HG03575 (cell line): ENCODE results near the gene SOAT1.
"Not testable (repeated sequence)": the region's sequence is repeated elsewhere in the genome, so short reads cannot be mapped to it uniquely, and the experiment has no call there.

Experiments
- ATAC-seq: cut with Tn5 transposase; IDR thresholded peaks from one replicate; pipeline ENCODE4 v1.9.1; 2021; ENCODE audit not compliant: unreplicated experiment, insufficient number of reproducible peaks, low FRiP score; ENCODE audit errors: extremely low read depth

SOAT1 gene

DNA sequence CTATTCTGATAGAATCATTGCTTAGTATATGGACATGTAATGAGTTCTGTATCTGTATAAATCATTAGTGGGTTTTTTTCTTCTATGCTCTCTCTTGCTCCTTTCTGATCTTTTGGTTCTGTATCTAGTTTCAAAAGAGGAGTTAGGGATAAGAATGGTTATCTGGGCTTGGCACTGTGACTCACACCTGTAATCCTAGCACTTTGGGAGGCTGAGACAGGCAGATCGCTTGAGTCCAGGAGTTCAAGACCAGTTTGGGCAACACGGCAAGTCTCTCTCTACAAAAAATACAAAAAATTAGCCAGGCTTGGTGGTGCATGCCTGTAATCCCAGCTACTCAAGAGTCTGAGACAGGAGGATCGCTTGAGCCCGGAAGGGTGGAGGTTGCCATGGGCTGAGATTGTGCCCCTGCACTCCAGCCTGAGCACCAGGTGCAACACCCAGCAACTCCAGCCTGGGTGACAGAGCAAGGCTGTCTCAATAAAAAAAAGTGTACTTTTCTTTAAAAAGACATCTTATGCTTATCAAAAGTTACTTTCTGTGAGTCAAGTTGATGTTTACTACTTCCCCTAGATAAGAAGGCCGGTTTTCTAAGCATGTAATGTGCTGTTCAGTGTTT, 44.5 kb downstream of the SOAT1 start:
- ATAC-seq = no peak

- ATAC-seq = no peak
Measured at GRCh38 chr1:179340918-179341317, 47.3 kb downstream of the SOAT1 start.

DNA sequence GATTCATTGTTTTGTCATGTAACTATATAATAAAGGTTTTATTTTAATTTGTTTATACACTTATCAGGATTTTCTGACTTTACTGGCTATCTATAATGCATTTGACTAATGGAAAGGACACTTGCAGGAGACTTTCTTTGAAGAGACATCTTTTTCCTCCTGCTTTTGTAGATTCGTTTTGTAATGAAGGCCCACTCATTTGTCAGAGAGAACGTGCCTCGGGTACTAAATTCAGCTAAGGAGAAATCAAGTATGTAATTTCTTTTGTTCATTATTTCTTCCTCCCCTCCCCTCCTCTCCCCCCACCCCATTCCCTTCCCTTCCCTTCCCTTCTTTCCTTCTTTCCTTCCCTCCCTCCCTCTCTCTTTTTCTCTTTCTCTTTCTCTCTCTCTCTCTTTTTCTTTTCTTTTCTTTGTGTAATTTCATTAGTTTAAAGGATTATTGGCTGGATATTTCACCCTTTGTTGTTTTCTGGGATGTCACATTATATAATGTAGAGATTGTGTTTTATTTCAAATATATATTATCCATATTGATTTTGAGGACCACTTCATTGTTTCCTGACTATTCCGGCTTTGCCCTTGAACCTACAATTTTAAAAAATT, 48.4 kb downstream of the SOAT1 start:
- no peak for ATAC-seq

DNA sequence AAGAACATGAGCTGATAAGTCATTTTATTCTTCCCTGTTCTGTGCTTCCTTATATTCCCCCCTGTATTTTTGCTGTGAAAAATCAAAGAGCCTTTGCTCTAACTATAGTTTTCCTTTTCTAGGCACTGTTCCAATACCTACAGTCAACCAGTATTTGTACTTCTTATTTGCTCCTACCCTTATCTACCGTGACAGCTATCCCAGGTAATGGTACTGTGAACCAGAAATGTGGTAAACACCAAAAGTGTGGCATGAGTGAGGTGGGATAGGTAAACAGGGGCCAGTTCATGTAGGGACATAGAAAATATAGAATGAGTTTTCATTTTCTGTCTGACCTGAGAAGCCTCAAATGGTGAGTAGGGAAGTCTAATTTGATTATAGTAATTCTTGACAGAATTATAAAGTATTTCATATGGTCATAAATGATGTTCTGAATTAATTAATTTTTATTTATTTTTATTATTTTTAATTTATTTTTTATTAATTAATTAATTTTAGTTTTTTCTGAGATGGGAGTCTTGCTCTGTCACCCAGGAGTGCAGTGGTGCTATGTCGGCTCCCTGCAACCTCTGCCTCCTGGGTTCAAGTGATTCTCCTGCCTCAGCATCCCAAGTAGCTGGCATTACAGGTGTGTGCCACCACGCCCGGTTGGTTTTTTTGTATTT, 49.3 kb downstream of the SOAT1 start:
- no peak for ATAC-seq

- ATAC-seq = no peak
Measured at GRCh38 chr1:179351281-179351680, 57.7 kb downstream of the SOAT1 start.

DNA sequence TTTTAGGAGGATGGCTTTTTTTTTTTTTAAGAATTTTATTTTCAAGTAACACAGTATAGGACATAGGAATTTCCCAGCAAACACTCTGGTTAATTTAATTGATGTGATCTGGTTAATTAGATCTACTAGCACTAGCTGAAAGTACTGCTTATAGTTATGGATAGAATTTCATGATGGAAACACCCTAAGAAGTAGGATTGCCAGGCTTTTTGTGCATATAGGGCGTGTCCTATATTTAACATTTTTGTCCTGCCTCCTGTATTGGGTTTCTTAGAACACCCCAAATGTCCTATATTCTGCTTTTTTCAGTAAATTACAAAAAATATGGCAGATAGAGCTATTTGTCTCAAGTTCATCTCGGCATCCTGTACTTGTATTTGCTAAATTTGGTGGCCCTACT, 58.6 kb downstream of the SOAT1 start:
- no peak for ATAC-seq

DNA sequence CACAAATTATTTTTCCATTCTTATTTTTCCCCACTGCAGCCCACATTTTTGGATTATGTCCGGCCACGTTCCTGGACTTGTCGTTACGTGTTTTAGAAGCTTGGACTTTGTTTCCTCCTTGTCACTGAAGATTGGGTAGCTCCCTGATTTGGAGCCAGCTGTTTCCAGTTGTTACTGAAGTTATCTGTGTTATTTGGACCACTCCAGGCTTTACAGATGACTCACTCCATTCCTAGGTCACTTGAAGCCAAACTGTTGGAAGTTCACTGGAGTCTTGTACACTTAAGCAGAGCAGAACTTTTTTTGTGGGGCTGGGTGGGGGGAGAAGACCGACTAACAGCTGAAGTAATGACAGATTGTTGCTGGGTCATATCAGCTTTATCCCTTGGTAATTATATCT, 59.9 kb downstream of the SOAT1 start:
- no peak for ATAC-seq

GRCh38 chr1:179361631-179362030, 68.0 kb downstream of the SOAT1 start:
- not testable (repeated sequence) for ATAC-seq

DNA sequence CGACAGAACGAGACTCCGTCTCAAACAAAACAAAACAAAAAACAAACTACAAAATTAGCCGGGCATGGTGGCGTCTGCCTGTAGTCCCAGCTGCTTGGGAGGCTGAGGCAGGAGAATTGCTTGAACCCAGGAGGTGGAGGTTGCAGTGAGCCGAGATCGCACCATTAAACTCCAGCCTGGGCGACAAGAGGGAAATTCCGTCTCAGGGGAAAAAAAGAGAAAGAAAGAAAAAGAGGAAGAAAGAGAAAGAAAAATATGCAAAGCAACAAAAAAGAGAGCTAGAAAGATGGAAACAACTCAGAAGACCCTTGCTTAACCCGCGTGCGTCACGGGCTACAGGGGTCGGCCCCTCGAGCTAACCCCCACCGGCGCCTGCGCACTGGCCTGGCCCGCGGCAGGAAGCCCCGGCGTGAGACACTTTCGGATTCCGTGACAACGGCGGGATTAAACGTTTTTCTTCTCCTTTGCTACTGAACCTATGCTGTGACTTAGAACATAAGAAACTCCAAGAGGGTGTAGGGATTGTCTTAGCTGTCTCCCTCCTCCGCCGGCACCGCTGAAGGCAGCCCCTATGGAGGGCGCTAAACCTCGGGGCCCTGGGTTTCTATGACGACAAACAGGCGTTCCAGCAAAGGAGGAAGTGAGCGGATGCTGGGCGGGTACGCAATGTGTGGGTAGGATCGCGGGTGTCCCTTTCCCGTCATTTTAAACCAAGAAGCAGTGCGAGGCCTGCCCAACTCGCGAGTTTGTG, 71.9 kb downstream of the SOAT1 start, which contains the start of gene AXDND1:
Gene AXDND1, plus strand, starts transcription at position 630 of the 751 bp plus-strand sequence. CDS start 539 bp downstream, outside the sequence.
- ATAC-seq = peak; percentile 95

DNA sequence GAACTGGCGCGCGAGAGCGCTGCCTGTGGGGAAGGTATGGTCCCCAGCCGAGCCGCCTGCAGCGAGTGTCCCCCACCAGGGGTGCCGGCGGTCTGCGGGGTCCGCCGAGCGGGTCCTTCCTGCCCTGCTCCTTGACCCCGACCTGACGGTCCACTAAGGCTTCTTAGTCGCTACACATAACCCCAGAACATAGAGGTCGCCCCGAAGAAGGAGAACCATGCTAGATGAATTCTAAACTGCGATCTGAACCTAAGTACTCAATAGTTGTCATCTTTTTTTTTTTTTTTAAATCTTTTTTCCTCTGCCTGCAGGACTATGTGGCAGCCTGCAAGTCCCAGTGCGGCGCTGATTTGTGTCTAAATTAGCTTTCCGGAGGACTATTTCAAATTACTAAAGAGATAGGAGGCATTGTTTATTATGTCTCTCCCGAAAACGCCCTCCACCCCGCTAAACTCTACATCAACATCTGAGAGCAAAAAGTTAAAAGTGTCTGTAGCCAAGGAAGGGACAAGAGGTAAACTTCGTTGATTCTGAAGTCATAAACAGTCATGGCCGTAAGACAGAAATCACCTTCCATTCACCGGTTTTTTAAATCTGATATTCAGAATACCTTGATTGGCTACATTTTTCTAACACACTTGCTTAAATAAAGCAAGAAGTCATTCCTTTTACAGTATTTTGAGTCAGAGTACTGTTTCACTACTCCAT, 72.7 kb downstream of the SOAT1 start:
- ATAC-seq = peak; percentile 18

DNA sequence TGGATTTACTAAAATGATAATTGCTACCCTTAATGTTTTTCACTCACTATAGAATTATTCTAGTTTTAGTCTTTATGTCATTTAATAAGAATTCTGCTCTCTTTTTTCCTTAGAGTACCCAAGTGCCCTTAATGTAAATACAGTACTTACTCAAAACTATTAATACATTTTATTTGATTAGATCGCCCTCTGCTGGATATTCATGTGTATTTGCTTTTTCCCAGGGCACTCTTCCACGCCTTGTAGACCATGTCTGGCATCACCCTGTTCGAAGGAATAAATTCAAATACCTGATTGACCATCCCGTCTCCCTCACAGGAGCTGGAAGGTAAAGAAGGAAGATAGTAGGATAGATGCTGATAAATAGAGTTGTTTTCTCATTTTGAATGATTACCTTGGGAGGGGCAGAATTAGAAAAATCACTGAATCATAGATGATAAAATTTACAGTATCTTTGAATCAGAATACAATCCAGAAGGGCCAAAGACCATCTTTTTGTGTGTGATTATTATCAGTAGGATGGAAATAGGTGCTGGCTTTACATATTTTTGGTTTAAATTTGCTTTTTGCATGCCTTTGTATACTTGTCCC, 76.2 kb downstream of the SOAT1 start:
- ATAC-seq = no peak

DNA sequence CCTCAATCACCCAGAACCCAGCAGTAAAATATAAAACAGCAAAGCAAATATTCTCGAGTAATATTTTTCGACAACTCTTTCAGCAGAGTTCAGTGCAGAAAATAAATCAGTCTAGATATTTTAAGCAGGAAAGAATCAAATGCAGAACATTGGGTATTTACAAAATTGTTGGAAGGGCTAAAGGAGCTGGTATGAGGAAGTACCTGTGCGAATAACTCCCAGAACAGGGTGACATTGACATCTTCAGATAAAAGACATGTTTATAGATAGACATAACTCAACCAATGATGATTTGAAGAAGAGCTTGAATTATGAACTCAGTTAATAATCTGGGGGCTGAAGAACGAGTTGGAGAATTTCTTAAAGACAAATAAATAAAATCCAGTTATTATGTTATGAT, 78.6 kb downstream of the SOAT1 start:
- ATAC-seq = no peak

- no peak for ATAC-seq
Measured at GRCh38 chr1:179376223-179376622, 82.6 kb downstream of the SOAT1 start.

DNA sequence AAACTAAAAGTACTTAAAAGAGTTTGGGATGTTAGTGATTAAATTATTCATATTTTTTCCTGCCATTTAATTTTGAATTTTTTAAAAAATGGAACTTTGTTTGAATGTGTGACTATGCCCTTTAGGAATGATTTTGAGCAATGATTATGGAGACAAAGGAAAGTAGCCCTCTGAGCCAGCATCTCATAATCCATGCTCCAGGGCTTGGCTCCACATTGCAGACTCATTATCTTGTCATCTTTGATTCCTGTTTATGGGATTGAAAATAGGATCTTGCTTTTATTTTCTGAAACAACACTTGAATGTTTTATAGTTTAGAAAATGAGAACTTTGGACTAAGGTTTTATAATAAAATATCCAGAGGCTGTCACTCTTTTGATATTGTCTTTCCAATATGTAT, 86.7 kb downstream of the SOAT1 start:
- ATAC-seq = no peak

GRCh38 chr1:179384027-179384426, 90.4 kb downstream of the SOAT1 start:
- no peak for ATAC-seq

DNA sequence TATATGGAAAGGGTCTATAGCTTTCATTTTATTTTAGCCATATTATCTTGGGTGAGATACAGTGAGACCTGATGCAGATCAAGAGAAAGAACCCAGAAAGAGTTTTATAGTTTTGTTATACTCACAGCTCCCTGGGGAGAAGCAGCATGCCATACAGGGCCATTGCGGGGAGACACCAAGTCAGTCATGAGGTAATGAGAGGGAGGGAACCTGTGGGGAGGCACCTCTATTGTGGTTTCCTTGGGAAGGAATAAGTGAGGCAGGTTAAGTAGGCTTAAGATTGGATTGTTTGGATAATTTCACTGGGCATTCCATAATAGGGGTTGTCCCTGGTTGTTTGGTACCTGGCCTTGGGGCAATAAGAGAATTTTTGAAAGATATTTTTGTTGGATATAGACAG, 91.9 kb downstream of the SOAT1 start:
- ATAC-seq = no peak

DNA sequence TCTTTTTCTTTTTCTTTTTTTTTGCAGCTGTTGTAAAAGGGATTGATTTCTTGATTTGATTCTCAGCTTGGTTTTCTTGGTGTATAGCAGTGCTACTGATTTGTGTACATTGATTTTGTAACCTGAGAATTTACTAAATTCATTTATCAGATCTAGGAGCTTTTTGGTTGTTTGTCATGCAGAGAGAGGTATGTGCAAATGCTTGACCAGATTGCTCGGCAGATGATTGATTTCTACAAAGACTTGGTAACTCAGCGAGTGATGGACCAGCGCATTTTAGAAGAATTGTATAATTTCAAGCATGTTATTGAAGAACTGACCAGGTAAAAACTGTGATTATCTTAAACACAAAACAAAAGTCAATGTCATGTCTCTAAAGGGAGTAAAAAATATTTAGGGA, 100.1 kb downstream of the SOAT1 start:
- no peak for ATAC-seq

GRCh38 chr1:179399399-179399798, 105.8 kb downstream of the SOAT1 start:
- ATAC-seq = not testable (repeated sequence)
